Left lung (tissue), 10 donors: ENCODE results near the gene PPP1R3F. TPM values are rescaled to one million over a fixed set of nuclear protein-coding genes. Genes with fewer than 3 reads are reported as not detected.

Source experiments
- ATAC-seq: fragments of 200-7000 bp; cut with Tn5 transposase; one replicate; pipeline ENCODE4 v1.9.1; 2020; ENCODE audit warnings: moderate library complexity
- DNase-seq, 4 donors: peaks; one replicate each; pipeline ENCODE4 v3.0.0-alpha.2; 2013 to 2020
- H3K27ac ChIP-seq, 2 donors: fragments of 200-600 bp; sonication (generic) in 1 of 2; one replicate each; pipeline versions ENCODE4 v1.5.0 to v1.8.0; 2020 to 2021
- H3K27me3 ChIP-seq, 2 donors: fragments of 200-600 bp; sonication (generic) in 1 of 2; one replicate each; pipeline versions ENCODE4 v1.5.0 to v1.8.0; 2020 to 2021
- H3K36me3 ChIP-seq, 2 donors: fragments of 200-600 bp; sonication (generic) in 1 of 2; one replicate each; pipeline versions ENCODE4 v1.5.0 to v1.8.0; 2020 to 2021
- H3K4me1 ChIP-seq, 2 donors: fragments of 200-600 bp; one replicate each; pipeline ENCODE4 v1.8.0; 2021
- H3K4me3 ChIP-seq, 2 donors: fragments of 200-600 bp; sonication (generic) in 1 of 2; one replicate each; pipeline versions ENCODE4 v1.5.0 to v1.8.0; 2020 to 2021; ENCODE audit warnings: mild to moderate bottlenecking in 1 of 2
- H3K9me3 ChIP-seq, 2 donors: fragments of 200-600 bp; sonication (generic) in 1 of 2; one replicate each; pipeline versions ENCODE4 v1.5.0 to v1.8.0; 2020 to 2021
- intact Hi-C, 2 donors: fragments of 100-400 bp; cut with DNase I; formaldehyde crosslinking; loops; one replicate each; pipeline versions ENCODE4 v1.11.2 to v1.14.2; 2022
- polyA plus RNA-seq, 6 donors: library from polyadenylated mRNA; unstranded; fragments of 120-200 nt; gene quantifications; one replicate each; pipeline ENCODE4 v1.2.1, GENCODE V29; 2013; ENCODE audit not compliant: insufficient read length in 6 of 6
- total RNA-seq, 2 donors: library from RNA; stranded (reverse); fragmentation: NEBNext Ultra II Directional; extraction: Animal tissue kit (Norgen Biotek cat#: 25700); gene quantifications; one replicate each; pipeline ENCODE4 v1.2.1, GENCODE V29; 2021
- TF ChIP-seq, protein P1 (sequence below), 2 donors: fragments of 200-600 bp; sonication (generic) in 1 of 2; IDR thresholded peaks; one replicate each; pipeline versions ENCODE4 v1.5.0 to v1.8.0; 2021; ENCODE audit warnings: antibody characterized with exemption in 2 of 2
- donor health status: DM: no; HTN: yes; CAD: no.
- donor health status: DM: no; HTN: no; CAD: no.

PPP1R3F gene
- total and polyA plus RNA-seq, 8 donors, result 4.5 to 7.5 (median 6.3) TPM

DNA sequence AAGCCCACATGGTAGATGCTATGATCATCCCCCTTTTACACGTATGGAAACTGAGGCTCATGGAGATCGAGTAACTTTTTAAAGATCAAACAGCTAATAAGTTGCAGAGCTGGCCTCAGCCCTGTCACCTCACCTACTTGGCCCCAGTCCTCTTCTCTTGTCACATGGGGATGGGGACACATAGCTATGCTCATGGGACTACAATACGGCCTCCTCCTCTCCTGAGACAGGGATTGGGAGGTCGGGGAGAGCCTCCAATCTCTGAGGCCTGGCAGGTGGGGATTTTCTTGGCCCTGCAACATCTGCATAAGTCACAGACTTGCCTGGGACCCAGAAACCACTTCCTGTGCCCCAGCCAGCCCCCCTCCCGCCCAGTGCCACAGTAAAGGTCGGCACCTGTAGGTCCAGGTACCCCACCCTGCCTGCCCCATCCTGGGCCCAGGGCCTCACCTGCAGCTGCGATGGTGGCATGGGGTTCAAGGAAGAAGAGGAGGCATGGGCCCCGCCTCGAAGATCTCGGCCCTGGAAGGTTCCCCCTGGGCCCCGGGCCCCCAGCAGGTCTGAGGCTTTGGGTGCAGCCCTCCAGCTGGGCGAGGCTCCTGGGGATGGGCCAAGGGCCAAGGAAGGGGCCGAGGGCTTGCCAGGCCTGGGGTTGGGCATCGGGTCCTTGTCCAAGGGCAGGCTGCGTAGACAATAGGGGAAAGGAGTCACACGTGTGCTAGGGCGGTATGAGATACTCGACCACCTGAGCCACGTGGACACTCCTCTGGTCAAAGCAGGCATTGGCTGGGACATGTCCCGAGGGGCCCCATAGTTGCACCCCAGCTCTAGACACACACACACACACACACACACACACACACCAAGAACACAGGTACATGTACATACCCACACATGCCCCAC lies 11.5 kb upstream of the PPP1R3F start:
- DNase-seq (no peak), ATAC-seq (no peak)
- Histone ChIP-seq H3K36me3 (no peaks in the 10 kb centered on the region), H3K4me3 (no peak overlapping the region), H3K27me3 (no peaks in the 10 kb centered on the region), H3K4me1 (no peaks in the 10 kb centered on the region), H3K27ac (no peak overlapping the region), H3K9me3 (no peaks in the 10 kb centered on the region)
- intact Hi-C loops, result no loop called here
- TF ChIP-seq, protein P1, sequence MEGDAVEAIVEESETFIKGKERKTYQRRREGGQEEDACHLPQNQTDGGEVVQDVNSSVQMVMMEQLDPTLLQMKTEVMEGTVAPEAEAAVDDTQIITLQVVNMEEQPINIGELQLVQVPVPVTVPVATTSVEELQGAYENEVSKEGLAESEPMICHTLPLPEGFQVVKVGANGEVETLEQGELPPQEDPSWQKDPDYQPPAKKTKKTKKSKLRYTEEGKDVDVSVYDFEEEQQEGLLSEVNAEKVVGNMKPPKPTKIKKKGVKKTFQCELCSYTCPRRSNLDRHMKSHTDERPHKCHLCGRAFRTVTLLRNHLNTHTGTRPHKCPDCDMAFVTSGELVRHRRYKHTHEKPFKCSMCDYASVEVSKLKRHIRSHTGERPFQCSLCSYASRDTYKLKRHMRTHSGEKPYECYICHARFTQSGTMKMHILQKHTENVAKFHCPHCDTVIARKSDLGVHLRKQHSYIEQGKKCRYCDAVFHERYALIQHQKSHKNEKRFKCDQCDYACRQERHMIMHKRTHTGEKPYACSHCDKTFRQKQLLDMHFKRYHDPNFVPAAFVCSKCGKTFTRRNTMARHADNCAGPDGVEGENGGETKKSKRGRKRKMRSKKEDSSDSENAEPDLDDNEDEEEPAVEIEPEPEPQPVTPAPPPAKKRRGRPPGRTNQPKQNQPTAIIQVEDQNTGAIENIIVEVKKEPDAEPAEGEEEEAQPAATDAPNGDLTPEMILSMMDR (IDR thresholded peaks at IDR 0.05), result no peak

DNA sequence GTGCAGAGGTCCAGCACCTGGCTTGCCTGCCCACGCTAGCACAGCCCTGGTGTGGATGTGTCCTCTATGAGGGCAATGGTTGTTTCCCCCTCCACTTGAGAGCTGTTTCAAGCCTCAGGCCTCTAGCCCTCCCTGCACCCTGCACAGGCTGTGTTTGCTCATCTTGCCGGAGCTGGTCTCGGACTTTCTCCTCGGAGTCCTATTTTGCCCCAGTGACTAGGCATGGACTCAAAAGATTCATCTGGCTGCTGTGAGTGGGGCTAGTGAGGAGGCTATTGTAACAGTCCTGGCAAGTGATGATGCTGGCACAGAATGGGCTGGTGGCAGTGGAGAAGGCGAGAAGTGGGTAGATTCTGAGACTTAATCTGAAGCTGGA lies 10.9 kb upstream of the PPP1R3F start:
- ATAC-seq (no peak), DNase-seq (no peak)
- Histone ChIP-seq H3K27me3 (no peaks in the 10 kb centered on the region), H3K4me1 (no peaks in the 10 kb centered on the region), H3K4me3 (no peak overlapping the region), H3K27ac (no peak overlapping the region), H3K9me3 (no peaks in the 10 kb centered on the region), H3K36me3 (no peaks in the 10 kb centered on the region)
- TF ChIP-seq, protein P1 (IDR thresholded peaks at IDR 0.05), result no peak
- intact Hi-C loops, result no loop called here

GRCh38 chrX:49260221-49260985 lies 9.2 kb upstream of the PPP1R3F start:
- Histone ChIP-seq H3K36me3 (no peaks in the 10 kb centered on the region), H3K4me3 (no peak overlapping the region), H3K4me1 (no peaks in the 10 kb centered on the region), H3K27ac (no peak overlapping the region), H3K27me3 (no peaks in the 10 kb centered on the region), H3K9me3 (no peaks in the 10 kb centered on the region)
- TF ChIP-seq, protein P1 (IDR thresholded peaks at IDR 0.05), result no peak
- intact Hi-C loops, result no loop called here
- no peak for DNase-seq
- ATAC-seq, result no peak

- ATAC-seq, result no peak
- H3K36me3 ChIP-seq, result no peaks in the 10 kb centered on the region
- TF ChIP-seq, protein P1 (IDR thresholded peaks at IDR 0.05), result no peak
Measured at GRCh38 chrX:49262603-49263002, 7.0 kb upstream of the PPP1R3F start.

DNA sequence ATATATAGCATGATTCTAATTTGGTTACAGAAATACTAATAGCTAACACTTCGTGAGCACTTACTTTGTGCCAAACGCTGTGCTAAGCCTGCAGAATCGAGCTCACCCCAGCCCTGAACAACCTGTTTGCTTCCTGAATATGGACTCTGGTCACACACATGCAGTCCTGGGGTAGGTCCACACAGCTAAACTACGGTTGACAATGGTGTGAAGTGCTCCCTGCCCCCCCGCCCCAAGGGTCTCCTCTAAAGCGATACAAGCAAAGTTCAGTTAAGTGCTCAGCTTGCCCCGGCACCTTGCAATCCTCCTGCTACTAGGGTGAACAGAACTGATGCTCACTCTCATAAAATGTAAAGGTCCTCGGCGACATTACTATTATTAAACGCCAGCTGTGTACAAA lies 6.0 kb upstream of the PPP1R3F start:
- no peak for ATAC-seq
- Histone ChIP-seq H3K27ac (no peak overlapping the region), H3K4me1 (no peaks in the 10 kb centered on the region), H3K27me3 (no peaks in the 10 kb centered on the region), H3K9me3 (no peaks in the 10 kb centered on the region), H3K4me3 (no peak overlapping the region), H3K36me3 (no peaks in the 10 kb centered on the region)
- intact Hi-C loops, result no loop called here
- TF ChIP-seq, protein P1 (IDR thresholded peaks at IDR 0.05), result no peak
- no peak for DNase-seq

More at GRCh38 chrX:49262603-49263002, 7.0 kb upstream of the PPP1R3F start:
- intact Hi-C loops, result no loop called here
- H3K4me3 ChIP-seq, result no peak overlapping the region
- H3K27me3 ChIP-seq, result no peaks in the 10 kb centered on the region
- H3K9me3 ChIP-seq, result no peaks in the 10 kb centered on the region
- no peaks in the 10 kb centered on the region for H3K4me1 ChIP-seq
- no peak overlapping the region for H3K27ac ChIP-seq
- no peak for DNase-seq
